Fibroblast of peridontal ligament (primary cell): ENCODE measurements around the gene ZNF333.
"Not testable (repeated sequence)": the region's sequence is repeated elsewhere in the genome, so short reads cannot be mapped to it uniquely, and the experiment has no call there.

Experiments used
- DNase-seq: peaks from one replicate; pipeline ENCODE4 v3.0.0-alpha.2; 2010; ENCODE audit errors: extremely low read depth

ZNF333 gene

DNA sequence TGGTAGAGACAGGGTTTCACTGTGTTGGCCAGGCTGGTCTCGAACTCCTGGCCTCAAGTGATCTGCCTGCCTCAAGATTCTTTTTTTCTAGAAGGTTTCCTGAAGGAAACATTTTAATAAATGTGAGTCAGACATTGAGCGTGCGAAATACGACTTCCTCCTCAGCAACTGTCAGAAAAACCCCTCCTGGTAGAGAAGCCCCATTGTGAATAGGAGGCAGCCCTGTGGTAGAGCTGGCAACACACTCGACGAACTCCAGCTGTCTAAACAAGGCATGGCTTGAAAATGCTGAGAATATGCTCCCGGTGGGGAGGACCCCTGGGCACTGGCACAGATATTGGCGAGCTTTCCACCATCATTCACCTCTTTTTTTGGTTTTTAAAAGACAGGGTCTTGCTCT lies 9.8 kb downstream of the ZNF333 start:
- no peak for DNase-seq

DNA sequence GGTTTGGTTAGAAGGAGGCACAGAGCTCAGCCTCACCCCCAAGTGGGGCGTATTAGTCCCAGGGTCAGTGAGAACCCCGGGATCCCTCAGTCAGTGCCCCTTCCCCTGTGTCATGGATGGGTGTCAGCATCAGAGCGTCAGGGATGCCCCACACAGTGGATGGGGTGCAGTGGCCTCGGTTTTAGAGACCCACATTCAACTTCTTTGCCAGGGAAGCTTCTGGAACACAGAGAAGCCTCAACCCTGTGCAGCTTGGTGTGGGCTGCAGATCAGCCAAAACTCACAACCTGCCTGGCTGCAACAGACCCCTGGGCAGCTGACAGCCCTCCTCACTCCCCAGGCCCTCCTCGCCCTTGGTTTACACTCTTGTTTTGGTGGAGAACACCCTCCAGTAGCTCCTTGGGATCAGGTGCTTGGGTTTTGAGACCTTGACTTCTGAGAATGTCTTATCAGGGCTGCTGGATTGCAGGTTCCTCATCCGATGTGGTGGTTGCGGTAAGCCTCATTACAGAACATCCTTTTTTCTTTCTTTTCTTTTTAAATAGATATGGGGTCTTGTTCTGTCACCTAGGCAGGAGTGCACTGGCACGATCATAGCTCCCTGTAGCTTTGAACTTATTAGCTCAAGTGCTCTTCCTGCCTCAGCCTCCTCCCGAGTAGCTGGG lies 11.0 kb downstream of the ZNF333 start:
- DNase-seq, result no peak

DNA sequence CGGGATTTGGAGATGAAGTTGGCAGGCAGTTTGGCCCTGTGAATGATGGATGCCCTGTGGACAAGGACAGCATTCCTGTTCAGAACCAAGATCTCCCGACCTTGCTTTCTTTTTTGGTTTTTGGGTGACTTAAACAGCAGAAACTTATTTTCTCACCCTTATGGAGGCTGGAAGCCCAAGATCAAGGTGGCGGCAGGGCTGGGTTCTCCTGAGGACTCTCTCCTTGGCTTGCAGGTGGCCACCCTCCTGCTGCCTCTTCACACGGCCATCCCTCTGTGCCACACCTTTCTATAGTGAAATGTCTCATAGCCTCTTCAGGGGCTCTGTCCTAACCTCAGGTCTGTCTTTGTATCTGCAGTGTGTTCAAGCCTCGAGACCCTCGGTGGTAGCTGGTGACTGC lies 14.0 kb downstream of the ZNF333 start:
- DNase-seq, result no peak

DNA sequence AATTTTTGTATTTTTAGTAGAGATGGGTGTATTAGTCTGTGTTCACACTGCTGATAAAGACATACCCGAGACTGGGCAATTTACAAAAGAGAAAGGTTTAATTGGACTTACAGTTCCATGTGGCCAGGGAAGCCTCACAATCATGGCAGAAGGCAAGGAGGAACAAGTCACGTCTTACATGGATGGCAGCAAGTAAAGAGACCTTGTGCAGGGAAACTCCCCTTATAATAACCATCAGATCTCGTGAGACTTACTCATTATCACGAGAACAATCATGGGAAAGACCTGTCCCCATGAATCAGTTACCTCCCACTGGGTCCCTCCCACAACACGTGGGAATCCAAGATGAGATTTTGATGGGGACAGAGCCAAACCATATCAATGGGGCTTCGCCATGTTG lies 14.6 kb downstream of the ZNF333 start:
- no peak for DNase-seq

DNA sequence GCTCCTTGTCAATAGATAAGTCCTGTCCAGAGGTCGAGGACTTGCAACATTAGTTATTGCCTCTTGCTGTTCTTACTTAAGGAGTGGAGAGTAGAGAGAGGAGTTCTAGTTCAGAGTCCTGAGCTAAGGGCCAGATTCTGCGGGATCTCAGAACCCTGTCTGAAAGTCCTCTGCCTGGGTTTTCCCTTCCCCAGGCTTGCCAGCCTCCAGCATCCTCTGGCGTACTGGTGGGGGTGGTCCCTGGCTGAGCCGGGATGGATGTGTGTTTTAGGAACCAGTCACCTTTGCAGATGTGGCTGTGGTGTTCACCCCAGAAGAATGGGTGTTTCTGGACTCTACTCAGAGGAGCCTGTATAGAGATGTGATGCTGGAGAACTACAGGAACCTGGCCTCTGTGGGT lies 26.0 kb downstream of the ZNF333 start:
- no peak for DNase-seq

DNA sequence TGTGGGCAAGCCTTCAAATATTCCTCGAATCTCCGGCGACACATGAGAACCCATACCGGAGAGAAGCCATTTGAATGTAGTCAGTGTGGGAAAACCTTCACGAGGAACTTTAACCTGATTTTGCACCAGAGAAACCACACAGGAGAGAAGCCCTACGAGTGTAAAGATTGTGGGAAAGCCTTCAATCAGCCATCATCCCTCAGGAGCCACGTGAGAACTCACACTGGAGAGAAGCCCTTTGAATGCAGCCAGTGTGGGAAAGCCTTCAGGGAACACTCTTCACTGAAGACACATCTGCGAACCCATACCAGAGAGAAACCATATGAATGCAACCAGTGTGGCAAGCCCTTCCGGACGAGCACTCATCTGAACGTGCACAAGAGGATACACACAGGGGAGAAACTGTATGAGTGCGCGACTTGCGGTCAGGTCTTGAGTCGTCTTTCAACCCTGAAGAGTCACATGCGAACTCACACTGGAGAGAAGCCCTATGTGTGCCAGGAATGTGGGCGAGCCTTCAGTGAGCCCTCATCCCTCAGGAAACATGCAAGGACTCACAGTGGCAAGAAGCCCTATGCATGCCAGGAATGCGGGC lies 28.8 kb downstream of the ZNF333 start:
- DNase-seq, result peak; percentile 5

DNA sequence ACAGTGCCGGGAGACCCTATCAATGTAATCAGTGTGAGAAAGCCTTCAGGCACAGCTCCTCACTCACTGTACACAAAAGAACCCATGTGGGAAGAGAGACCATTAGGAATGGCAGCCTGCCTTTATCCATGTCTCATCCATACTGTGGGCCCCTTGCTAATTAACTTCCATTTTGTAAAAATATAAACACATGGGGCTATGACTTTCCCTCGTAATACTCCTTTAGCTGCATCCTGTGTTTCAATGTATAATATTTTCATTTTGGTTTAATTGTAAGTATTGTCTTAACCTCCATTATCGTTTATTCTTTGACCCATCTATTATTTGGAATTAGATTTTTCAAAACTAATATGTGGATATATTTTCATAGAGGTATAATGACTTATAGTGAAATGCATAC lies 29.3 kb downstream of the ZNF333 start:
- DNase-seq, result no peak

DNA sequence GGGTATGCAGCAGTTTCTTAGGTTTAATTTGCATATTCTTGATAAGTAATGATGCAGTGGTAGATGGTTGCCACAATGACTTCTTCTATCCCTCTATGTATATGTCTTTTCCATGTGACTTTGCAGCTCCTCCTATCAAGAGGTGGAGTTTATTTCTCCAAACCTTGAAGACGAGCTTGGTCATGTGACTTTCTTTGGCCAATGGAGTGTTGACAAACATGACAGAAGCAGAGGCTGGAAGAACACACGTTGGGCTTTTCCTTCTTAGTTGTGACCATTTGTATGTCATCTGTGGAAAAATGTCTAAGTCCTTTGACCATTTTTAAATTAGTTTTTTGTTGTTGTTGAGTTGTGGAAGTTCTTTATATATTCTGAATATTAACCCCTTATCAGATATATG lies 32.3 kb downstream of the ZNF333 start:
- DNase-seq, result no peak

DNA sequence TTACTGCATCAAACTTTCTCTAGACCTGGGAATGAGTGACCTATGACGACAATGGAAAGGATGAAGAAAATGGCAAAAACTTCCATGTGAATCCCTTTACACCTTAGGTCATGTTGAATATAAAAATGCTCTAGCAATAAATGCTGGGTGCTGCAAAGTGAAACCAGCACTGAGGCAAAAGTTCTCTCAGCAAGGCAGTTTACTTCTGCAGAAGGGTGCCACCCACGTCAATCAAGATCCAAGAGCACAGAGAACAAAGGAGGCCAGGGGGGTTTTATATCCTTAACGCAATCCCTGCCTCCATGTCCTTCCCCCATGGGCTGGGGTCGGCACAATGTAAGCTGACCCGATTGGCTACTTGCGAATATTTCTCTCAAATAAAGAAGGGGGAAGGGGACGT lies 38.7 kb downstream of the ZNF333 start:
- no peak for DNase-seq

DNA sequence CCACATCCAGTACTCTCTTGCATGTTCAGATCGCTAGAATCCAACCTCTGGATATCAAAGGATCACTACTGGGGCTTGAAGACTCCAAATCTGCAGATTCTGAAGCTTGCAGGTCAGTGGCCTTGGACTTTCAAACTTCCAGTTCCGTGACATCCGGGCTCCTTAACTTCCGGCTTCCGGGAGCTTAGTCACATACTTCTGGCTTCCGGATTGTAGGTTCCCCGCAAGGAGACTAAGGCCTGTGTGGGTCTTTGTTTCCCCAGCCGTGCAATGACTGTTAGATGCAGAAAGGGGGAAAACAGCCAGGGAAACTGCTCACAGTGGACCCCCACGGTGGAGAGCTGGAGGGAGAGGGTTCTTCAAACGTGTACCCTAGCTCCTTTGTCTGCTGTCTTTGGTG lies 41.4 kb downstream of the ZNF333 start:
- DNase-seq, result no peak

DNA sequence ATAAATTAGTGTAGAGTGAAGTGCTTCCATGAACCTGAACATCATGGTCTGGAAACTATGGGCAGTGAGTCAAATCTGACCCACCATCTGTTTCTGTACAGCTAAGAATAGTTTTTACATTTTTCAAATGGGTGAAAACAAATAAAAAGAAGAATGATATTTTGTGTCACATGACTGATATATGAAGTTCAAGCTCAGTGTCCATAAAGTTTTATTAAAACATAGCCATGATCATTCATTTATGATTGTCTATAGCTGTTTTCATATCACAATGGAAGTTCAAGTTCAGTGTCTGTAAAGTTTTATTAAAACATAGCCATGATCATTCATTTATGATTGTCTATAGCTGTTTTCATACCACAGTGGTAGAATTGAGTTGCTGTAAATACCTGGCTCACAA lies 42.7 kb downstream of the ZNF333 start:
- no peak for DNase-seq

DNA sequence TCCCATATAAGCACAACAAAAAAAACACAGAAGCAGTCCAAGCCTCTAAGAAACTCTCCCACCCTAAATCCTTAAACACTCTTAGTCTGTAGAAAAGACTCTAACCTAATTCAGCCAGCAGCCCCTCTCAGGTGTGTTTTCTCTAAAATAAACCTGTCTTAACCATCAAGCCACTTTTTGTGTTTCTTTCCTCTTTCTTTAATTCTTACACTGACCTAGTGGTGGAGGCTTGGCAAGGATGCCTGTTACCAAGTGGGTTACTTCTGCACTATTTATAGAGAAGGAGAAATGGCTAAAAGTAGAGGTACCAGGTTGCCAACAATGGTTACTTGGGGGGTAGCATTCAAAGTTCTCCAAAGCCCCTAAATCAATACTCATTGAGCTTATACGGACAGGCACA lies 43.7 kb downstream of the ZNF333 start:
- DNase-seq, result no peak

DNA sequence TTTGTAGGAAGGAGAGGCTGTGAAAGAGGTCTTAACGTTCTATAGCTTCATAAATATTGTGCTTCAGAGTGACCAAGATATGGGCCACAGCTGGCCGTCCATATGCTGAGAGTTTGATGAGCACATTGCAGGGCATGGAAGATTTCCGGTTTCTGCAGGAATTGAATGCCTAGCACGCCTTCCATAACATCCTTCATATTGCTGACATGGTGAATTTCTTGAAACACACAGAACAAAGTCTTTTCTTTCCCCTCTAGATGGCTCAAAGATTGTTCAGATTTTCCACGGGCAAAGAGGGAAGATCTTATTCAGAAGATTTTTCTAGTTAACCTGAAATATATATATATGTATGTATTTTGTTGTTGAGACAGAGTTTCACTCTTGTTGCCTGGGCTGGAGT lies 46.1 kb downstream of the ZNF333 start:
- DNase-seq, result no peak

DNA sequence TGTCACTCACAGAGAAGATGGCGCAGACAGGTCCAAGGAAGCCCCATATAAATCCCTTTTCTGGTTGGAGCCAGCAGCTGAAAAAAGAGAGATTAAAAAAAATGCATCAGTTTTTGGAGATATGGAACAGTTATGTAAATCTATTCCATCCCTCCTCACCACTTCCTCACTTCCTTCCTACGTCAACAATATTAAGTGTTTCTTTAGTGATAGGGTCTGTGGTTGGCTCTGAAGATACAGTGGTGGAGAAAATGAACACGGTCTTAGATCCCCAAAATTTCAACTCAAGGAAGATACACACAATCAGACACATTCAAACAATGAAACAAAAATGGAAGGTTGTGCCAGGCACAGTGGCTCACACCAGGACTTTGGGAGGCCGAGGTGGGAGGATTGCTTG lies 57.0 kb downstream of the ZNF333 start:
- no peak for DNase-seq

DNA sequence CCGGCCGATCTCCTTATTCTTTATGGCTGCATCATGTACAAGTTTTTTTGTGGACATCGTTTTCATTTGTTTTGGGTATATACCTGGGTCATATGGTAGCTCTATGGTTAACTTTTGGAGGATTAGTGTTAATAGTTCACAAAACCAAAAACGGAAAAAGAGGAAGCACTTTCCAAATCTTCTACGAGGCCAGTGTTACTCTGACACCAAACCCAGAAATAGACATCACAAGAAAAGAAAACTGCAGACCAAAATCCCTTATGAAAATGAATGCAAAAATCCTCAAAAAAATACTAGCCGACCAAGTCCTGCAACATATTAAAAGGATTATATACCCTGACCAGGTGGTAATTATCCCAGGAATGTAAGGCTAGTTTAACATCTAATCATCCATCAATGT lies 58.8 kb downstream of the ZNF333 start:
- no peak for DNase-seq

DNA sequence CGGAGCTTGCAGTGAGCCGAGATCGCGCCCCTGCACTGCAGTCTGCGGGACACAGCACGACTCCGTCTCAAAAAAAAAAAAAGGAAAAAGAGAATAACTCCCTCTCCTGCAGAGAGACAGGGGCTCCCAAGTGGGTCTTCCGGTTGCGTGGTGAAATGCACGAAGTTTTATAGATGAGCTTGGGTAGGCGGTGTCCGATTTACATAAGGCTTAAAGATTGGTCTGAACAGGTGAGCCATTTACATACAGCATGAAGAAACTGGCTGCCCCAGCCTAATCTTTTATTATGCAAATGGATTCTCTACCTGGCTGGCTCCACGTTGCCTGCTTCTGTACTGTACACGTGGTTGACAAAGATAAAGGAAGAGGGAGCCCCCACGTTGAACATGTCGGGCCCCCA lies 69.0 kb downstream of the ZNF333 start:
- no peak for DNase-seq

DNA sequence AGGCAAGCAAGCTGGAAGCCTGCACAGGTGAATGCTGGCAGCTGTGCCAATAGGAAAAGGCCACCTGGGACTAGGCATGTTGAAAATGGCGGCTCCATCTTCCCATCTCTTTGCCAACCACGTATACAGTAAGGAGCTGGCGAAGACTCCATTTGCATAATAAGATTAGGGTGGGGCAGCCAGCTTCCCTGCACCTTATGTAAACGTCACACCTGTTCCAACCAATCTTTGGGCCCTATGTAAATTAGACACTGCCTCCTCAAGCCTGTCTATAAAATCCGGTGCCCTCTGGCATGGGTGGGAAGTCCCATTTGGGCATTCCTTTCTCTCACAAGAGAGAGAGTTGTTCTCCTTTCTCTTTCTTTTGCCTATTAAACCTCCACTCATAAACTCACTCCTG lies 71.8 kb downstream of the ZNF333 start:
- no peak for DNase-seq

DNA sequence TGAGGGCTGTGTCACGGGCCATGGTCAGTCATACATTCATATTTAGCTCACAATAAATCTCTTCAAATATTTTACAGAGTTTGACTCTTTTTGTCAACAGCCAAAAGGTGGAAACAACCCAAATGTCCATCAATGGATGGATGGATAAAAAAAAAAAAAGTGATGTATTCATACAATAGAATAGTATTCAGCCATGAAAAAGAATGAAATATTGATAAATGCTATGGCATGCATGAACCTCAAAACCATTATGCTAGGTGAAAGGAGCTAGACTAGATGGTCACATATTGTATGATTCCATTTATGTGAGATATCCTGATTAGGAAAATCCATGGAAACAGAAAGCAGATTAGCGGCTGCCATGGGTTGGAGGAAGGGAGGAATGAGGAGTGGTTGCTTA lies 72.3 kb downstream of the ZNF333 start:
- DNase-seq, result no peak

DNA sequence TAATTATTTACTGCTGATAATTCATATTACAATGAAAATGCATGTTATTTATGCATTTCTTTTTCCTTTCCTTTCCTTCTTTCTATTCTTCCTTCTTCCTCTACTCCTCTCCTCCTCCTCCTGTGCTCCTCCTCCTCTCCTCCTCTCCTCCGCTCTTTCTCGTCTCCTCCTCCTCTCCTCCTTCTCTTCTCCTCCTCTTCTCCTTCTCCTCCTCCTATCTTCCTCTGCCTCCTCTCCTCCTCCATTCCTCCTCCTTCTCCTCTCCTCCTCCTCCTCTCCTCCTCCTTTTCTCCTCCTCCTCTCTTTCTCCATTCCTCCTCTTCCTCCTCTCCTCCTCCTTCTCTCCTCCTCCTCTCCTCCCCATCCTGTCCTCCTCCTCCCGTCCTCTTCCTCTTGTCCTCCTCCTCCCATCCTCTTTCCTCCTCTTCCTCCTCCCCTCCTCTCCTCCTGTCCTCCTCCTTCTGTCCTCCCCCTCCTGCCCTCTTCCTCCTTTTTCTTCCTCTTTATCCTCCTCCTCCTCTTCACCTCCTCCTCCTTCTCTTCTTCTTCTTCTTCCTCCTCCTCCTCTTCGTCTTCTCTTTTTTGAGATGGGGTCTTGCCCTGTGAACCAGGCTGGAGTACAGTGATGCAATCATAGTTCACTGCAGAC lies 73.8 kb downstream of the ZNF333 start:
- DNase-seq, result no peak

DNA sequence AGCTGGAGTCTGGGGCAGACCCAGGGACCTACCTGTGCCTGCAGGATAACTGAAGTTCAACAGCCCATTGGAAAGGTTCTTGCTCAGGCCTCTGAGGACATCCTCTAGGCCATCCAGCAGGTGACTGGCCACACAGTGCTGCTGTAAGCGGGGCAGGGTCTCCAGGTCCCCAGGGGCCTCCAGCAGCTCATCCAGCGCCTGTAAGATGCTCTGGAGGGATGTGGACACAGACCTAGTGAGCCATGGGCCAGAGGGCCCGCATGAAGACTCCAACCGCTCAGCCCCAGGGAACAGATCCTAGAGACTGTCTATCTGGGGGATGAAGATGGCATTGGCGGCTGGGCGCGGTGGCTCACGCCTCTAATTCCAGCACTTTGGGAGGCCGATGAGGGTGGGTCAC lies 74.6 kb downstream of the ZNF333 start:
- no peak for DNase-seq

DNA sequence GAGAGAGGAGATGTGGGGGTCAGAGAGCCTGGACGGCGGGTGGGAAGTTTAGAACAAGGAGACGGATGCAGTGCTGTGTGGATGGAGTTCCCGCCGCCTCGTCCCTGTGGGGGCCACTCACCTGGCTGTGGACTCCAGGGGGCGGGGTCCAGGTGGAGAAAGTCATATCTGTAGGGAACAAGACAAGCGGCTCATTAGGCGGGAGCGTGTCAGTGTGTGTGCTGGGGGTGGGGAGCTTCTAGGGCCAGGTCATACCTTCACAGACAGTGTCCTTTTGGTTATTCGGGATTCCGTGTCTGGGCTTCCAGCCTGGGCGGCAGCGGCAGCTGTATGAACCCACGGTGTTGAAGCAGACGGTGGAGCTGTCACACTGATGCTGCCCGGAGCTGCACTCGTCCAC lies 75.6 kb downstream of the ZNF333 start:
- not testable (repeated sequence) for DNase-seq

DNA sequence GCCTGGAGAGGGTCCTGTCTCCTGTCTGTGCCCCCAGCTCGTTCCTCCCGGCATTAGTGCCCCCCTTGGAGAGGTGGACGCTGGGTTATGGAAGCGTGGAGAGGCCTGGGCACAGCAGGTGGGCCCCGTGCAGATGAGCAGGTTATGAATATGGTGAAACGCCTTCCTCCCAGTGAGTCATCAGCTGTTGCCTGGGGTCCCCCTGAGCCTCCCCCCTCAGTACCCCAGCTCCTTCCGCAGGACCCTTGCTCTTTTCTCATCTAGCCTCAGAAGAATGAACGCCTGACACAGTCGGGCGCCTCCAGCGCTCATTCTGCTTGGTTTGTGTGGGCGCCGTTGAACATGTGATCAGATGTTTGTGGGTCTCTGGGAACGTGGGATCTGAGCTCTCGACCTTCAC lies 76.0 kb downstream of the ZNF333 start:
- not testable (repeated sequence) for DNase-seq

DNA sequence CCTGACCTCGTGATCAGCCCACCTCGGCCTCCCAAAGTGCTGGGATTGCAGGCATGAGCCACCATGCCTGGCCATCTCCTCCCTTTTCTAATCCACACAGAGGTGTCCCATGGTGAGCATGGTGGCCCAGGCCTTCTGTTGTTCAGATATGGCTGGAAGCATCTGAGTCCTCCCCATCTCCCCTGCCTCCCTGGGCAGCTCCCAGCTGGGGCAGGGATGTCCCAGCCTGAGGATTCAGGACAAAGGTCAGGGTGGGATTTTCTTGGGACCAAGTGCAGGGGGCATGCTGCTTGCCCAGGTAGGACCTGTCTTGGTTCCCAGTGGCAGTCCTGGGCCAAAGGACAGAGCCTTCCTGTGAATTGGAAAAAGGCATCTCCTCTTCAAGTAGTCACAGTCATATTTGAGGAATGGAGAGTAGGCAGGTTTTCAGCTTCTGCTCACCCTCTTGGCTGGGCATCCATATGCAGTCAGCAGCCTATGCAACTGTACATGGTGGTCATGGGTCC lies 77.7 kb downstream of the ZNF333 start:
- DNase-seq, result no peak
